Measurements from ENCODE around the gene ATG101.

DNA sequence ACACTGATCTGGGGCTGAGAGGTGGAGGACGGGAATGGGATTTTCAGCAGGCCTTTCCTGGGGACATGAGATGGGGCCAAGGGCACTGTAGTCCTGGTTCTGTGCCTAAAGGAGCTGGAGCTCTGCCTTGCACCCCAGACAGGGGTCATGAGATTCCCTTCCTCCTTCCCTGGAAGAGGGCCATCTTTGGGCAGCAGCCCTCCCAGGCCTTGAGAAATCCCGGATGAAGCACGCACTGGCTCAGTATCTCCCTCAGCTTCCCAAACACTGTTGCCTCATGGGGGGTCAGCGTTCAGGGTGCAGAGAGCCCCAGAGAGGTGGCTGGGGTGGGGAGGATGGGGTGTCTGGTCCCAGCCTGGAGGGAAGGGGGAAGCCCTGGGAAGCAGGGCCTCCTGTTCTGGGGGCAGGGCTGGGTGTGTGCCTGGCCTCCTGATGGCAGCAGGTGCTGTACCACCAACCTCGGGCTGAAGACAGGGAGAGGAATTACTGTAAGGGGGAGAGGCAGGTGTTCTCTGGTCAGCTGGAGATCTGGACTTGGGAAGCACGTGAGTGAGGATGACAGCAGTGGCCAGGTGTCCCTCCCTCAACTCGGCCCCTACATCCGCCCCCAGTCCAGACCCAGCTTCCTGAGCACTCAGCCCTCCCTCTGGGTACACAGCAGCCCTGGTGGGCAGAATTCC, 26.9 kb upstream of the ATG101 start:
- TF ChIP-seq EZH2phosphoT487 (IDR thresholded peaks at IDR 0.05; ENCODE audit: insufficient read depth, low read depth): no peak
- TF ChIP-seq EZH2 (IDR thresholded peaks at IDR 0.05; ENCODE audit: insufficient read depth, poor library complexity, severe bottlenecking): no peak

All from GM23248 (cell line).